ENCODE data around the gene APOF. TPM values are rescaled to one million over a fixed set of nuclear protein-coding genes. Genes with fewer than 3 reads are reported as not detected.
"Not testable (repeated sequence)": the region's sequence is repeated elsewhere in the genome, so short reads cannot be mapped to it uniquely, and the experiment has no call there.

APOF gene
- total and polyA plus RNA-seq, 2 experiments from 2014 or later: not detected

- H3K9me2 ChIP-seq (ENCODE audit: insufficient read depth): no peaks in the 10 kb centered on the region
- H3K9me3 ChIP-seq (ENCODE audit: low read depth): no peaks in the 10 kb centered on the region
- peaks cover 81% of the 10 kb centered on the region for H3K36me3 ChIP-seq (ENCODE audit: low read depth)
- H3K27ac ChIP-seq: no peak overlapping the region
- no peaks in the 10 kb centered on the region for H3K27me3 ChIP-seq (replicated peaks; ENCODE audit: insufficient read depth)
- TF ChIP-seq EZH2 (IDR thresholded peaks at IDR 0.05; ENCODE audit: insufficient read depth, poor library complexity, severe bottlenecking): no peak
- TF ChIP-seq EZH2phosphoT487 (IDR thresholded peaks at IDR 0.05; ENCODE audit: insufficient read depth, low read depth): no peak
- no peak overlapping the region for H3K4me3 ChIP-seq
- peaks cover 19% of the 10 kb centered on the region for H3K79me2 ChIP-seq (ENCODE audit: insufficient read depth)
- H3F3A ChIP-seq (ENCODE audit: insufficient read depth): no peaks in the 10 kb centered on the region
- in situ Hi-C loops (cut with MboI): no loop called here
- H3K4me2 ChIP-seq (ENCODE audit: unreplicated experiment): no peak overlapping the region
- H3K9ac ChIP-seq: no peak overlapping the region
- no peak overlapping the region for H2AFZ ChIP-seq
- no peak for DNase-seq
- no peaks in the 10 kb centered on the region for H4K20me1 ChIP-seq (ENCODE audit: insufficient read depth)
- no peaks in the 10 kb centered on the region for H3K4me1 ChIP-seq (ENCODE audit: insufficient read depth)
- WGBS, 2 experiments (ENCODE audit: low coverage in 1 of 2, low lambda C conversion rate in 2 of 2, missing lambda C conversion rate in 2 of 2): 66 to 89% methylated on average over 2 of the region's 2 CpGs
Measured at GRCh38 chr12:56351325-56351724, 11.3 kb downstream of the APOF start.

- H3K27me3 ChIP-seq (replicated peaks; ENCODE audit: insufficient read depth): no peaks in the 10 kb centered on the region
- TF ChIP-seq EZH2 (IDR thresholded peaks at IDR 0.05; ENCODE audit: insufficient read depth, poor library complexity, severe bottlenecking) (no peak), EZH2phosphoT487 (IDR thresholded peaks at IDR 0.05; ENCODE audit: insufficient read depth, low read depth) (no peak)
- DNase-seq: no peak
- H3K4me1 ChIP-seq (ENCODE audit: insufficient read depth): no peaks in the 10 kb centered on the region
- no peaks in the 10 kb centered on the region for H3F3A ChIP-seq (ENCODE audit: insufficient read depth)
- in situ Hi-C loops (cut with MboI): no loop called here
- H3K4me3 ChIP-seq: no peak overlapping the region
- no peak overlapping the region for H3K27ac ChIP-seq
- no peaks in the 10 kb centered on the region for H4K20me1 ChIP-seq (ENCODE audit: insufficient read depth)
- peaks cover 13% of the 10 kb centered on the region for H3K79me2 ChIP-seq (ENCODE audit: insufficient read depth)
- H3K4me2 ChIP-seq (ENCODE audit: unreplicated experiment): no peak overlapping the region
- H3K9me2 ChIP-seq (ENCODE audit: insufficient read depth): no peaks in the 10 kb centered on the region
- no peak overlapping the region for H3K9ac ChIP-seq
- WGBS, 2 experiments (ENCODE audit: low coverage in 1 of 2, low lambda C conversion rate in 2 of 2, missing lambda C conversion rate in 2 of 2): 69 to 80% methylated on average over 2 of the region's 2 CpGs
- no peaks in the 10 kb centered on the region for H3K9me3 ChIP-seq (ENCODE audit: low read depth)
- peaks cover 75% of the 10 kb centered on the region for H3K36me3 ChIP-seq (ENCODE audit: low read depth)
- no peak overlapping the region for H2AFZ ChIP-seq
Measured at GRCh38 chr12:56350662-56351061, 12.0 kb downstream of the APOF start.

DNA sequence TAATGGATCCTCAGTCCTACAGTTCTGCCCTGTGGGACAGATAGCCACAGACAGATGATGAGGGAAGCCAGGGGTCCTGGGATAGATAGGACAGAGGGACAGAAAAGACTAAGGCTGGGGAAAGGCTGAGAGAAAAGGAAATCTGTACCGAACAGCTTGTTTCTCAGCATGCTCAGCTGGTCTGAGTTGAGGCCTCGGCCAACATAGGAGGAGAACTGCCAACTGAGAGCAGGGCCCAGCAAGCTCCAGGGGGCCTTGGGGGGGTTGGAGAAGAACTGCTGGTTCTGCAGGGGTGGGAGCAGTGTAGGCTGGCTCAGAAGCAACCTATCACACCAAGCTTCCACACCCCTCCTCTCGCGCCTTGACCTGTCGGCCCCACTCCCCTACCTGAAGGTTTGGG lies 13.9 kb downstream of the APOF start:
- Histone ChIP-seq H3K4me1 (ENCODE audit: insufficient read depth) (no peaks in the 10 kb centered on the region), H4K20me1 (ENCODE audit: insufficient read depth) (no peaks in the 10 kb centered on the region), H3K4me2 (ENCODE audit: unreplicated experiment) (no peak overlapping the region), H3F3A (ENCODE audit: insufficient read depth) (peaks cover 4% of the 10 kb centered on the region; the same call in 1 of the 2 replicates), H3K9ac (no peak overlapping the region), H3K27ac (no peak overlapping the region), H3K36me3 (ENCODE audit: low read depth) (peaks cover 59% of the 10 kb centered on the region), H3K9me3 (ENCODE audit: low read depth) (no peaks in the 10 kb centered on the region), H3K27me3 (replicated peaks; ENCODE audit: insufficient read depth) (no peaks in the 10 kb centered on the region), H2AFZ (no peak overlapping the region), H3K4me3 (no peak overlapping the region), H3K79me2 (ENCODE audit: insufficient read depth) (peaks cover 4% of the 10 kb centered on the region; the same call in 1 of the 2 replicates), H3K9me2 (ENCODE audit: insufficient read depth) (no peaks in the 10 kb centered on the region)
- TF ChIP-seq EZH2phosphoT487 (IDR thresholded peaks at IDR 0.05; ENCODE audit: insufficient read depth, low read depth) (no peak), EZH2 (IDR thresholded peaks at IDR 0.05; ENCODE audit: insufficient read depth, poor library complexity, severe bottlenecking) (no peak)
- no peak for DNase-seq
- 64 to 70% methylated on average over 5 of the region's 5 CpGs for whole genome bisulfite sequencing, 2 experiments (ENCODE audit: low coverage in 1 of 2, low lambda C conversion rate in 2 of 2, missing lambda C conversion rate in 2 of 2)
- in situ Hi-C loops (cut with MboI): no loop called here

- H3K36me3 ChIP-seq (ENCODE audit: low read depth): peaks cover 55% of the 10 kb centered on the region
- WGBS, 2 experiments (ENCODE audit: low coverage in 1 of 2, low lambda C conversion rate in 2 of 2, missing lambda C conversion rate in 2 of 2): 85 to 86% methylated on average over 9 of the region's 9 CpGs
Measured at GRCh38 chr12:56347255-56347654, 15.4 kb downstream of the APOF start.

GRCh38 chr12:56346675-56347074 lies 16.0 kb downstream of the APOF start:
- Histone ChIP-seq H3K9me3 (ENCODE audit: low read depth) (no peaks in the 10 kb centered on the region), H3K4me2 (ENCODE audit: unreplicated experiment) (no peak overlapping the region), H3K27me3 (replicated peaks; ENCODE audit: insufficient read depth) (no peaks in the 10 kb centered on the region), H3K36me3 (ENCODE audit: low read depth) (peaks cover 50% of the 10 kb centered on the region), H3F3A (ENCODE audit: insufficient read depth) (peaks cover 17% of the 10 kb centered on the region), H3K4me3 (no peak overlapping the region), H2AFZ (no peak overlapping the region), H3K9ac (no peak overlapping the region), H3K4me1 (ENCODE audit: insufficient read depth) (no peaks in the 10 kb centered on the region), H3K79me2 (ENCODE audit: insufficient read depth) (no peaks in the 10 kb centered on the region; the same call in 1 of the 2 replicates), H4K20me1 (ENCODE audit: insufficient read depth) (no peaks in the 10 kb centered on the region), H3K27ac (no peak overlapping the region), H3K9me2 (ENCODE audit: insufficient read depth) (no peaks in the 10 kb centered on the region)
- DNase-seq: peak; percentile 28
- in situ Hi-C loops (cut with MboI): no loop called here
- 65 to 70% methylated on average over 7 of the region's 7 CpGs for WGBS, 2 experiments (ENCODE audit: low coverage in 1 of 2, low lambda C conversion rate in 2 of 2, missing lambda C conversion rate in 2 of 2)
- TF ChIP-seq EZH2phosphoT487 (IDR thresholded peaks at IDR 0.05; ENCODE audit: insufficient read depth, low read depth): no peak
- TF ChIP-seq EZH2 (IDR thresholded peaks at IDR 0.05; ENCODE audit: insufficient read depth, poor library complexity, severe bottlenecking): no peak

More at GRCh38 chr12:56347255-56347654, 15.4 kb downstream of the APOF start:
- H3K4me3 ChIP-seq; H3K9me3 ChIP-seq (ENCODE audit: low read depth); H3K4me2 ChIP-seq (ENCODE audit: unreplicated experiment); in situ Hi-C loops (cut with MboI); DNase-seq; H3K9me2 ChIP-seq (ENCODE audit: insufficient read depth); H3K9ac ChIP-seq; H4K20me1 ChIP-seq (ENCODE audit: insufficient read depth); H3K79me2 ChIP-seq (ENCODE audit: insufficient read depth); H3K27me3 ChIP-seq (replicated peaks; ENCODE audit: insufficient read depth); H3K27ac ChIP-seq; H2AFZ ChIP-seq; H3K4me1 ChIP-seq (ENCODE audit: insufficient read depth): not testable (repeated sequence)
- peaks cover 12% of the 10 kb centered on the region for H3F3A ChIP-seq (ENCODE audit: insufficient read depth)

DNA sequence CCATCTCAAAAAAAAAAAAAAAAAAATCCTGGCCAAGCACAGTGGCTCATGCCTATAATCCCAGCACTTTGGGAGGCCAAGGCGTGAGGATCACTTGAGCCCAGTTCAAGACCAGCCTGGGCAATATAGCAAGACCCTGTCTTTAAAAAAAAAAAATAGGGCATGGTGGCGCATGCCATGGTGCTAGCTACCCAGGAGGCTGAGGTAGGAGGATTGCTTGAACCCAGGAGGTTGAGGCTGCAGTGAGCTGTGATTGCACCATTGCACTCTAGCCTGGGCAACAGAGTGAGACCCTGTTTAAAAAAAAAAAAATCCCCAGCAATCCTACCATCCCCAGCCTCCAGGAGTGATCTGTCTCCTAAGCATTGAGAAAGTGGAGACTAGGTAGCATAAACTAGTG lies 20.4 kb downstream of the APOF start:
- in situ Hi-C loops (cut with MboI): not testable (repeated sequence)

More for the DNA sequence above, 20.4 kb downstream of the APOF start:
- WGBS, 2 experiments (ENCODE audit: low coverage in 1 of 2, low lambda C conversion rate in 2 of 2, missing lambda C conversion rate in 2 of 2): 94 to 100% methylated on average over 2 of the region's 2 CpGs
- peaks cover 34% of the 10 kb centered on the region for H3F3A ChIP-seq (ENCODE audit: insufficient read depth)
- peaks cover 18% of the 10 kb centered on the region; the same call in 1 of the 2 replicates for H3K36me3 ChIP-seq (ENCODE audit: low read depth)
- H3K27me3 ChIP-seq (replicated peaks; ENCODE audit: insufficient read depth); DNase-seq; H3K9me3 ChIP-seq (ENCODE audit: low read depth); H3K79me2 ChIP-seq (ENCODE audit: insufficient read depth); H4K20me1 ChIP-seq (ENCODE audit: insufficient read depth); H3K9ac ChIP-seq; H3K4me1 ChIP-seq (ENCODE audit: insufficient read depth); H3K9me2 ChIP-seq (ENCODE audit: insufficient read depth); H3K27ac ChIP-seq; H2AFZ ChIP-seq; H3K4me2 ChIP-seq (ENCODE audit: unreplicated experiment); H3K4me3 ChIP-seq: not testable (repeated sequence)

Measured in GM23248 (cell line).